Choroid plexus epithelial cell (primary cell): ENCODE results near the gene FAM131A.
A peak's percentile ranks its signal among the peaks of the same experiment; 100 is the strongest.

Experiments
- DNase-seq: peaks from one replicate; pipeline ENCODE4 v3.0.0-alpha.2; 2010; ENCODE audit warnings: low read depth
- H3K4me3 ChIP-seq: 2 replicates; pipeline ENCODE4 v1.5.1; 2011; ENCODE audit warnings: low read depth, mild to moderate bottlenecking, control low read depth, low read length, moderate library complexity
- CTCF ChIP-seq: conservative IDR thresholded peaks from 2 replicates; pipeline ENCODE4 v1.5.1; 2011; ENCODE audit warnings: low read depth, mild to moderate bottlenecking, control low read depth, inconsistent platforms, low read length, moderate library complexity

The FAM131A gene

GRCh38 chr3:184345317-184346144 lies 8.1 kb downstream of the FAM131A start:
- H3K4me3 ChIP-seq = no peak overlapping the region
- TF ChIP-seq CTCF = peak; percentile 65
- DNase-seq = peak; percentile 63

DNA sequence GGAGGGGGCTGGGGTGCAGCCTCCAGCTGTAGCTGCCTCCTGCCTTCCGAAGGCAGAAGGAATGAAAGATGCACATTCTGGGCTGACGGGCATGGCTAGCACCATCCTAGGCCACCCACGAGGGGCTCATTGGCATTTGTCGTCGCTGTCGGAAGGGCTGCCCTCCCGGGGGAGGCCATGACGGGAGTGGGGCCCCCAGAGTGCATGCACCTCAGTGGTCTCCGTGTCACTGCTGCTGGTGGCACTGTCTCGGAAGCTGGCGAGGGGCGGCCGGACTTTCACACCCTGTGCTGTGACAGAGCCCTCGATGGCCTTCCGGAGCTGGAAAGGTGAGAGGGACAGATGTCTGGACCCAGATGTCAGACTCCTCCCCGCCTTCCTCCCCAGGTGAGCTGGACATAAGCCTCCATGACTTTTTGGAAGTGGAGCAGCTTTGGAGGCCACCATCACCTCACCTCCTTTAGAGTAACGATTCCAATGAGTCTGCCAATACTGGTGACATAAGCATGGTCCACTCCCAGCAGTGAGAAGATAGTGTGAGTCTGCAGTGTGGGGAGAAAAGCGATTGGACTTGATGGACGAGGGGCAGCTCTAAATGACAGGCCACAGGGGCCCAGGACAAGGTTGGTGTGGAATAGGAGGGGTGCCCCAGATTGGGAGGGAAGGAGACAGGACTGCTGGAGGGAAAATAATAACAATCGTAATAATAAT lies 9.2 kb downstream of the FAM131A start:
- no peak for TF ChIP-seq CTCF
- H3K4me3 ChIP-seq = no peak overlapping the region
- no peak for DNase-seq

- no peak overlapping the region for H3K4me3 ChIP-seq
- no peak for TF ChIP-seq CTCF
- peak; percentile 66 for DNase-seq
These were observed 10.1 kb downstream of the FAM131A start for GRCh38 chr3:184347321-184348056.

DNA sequence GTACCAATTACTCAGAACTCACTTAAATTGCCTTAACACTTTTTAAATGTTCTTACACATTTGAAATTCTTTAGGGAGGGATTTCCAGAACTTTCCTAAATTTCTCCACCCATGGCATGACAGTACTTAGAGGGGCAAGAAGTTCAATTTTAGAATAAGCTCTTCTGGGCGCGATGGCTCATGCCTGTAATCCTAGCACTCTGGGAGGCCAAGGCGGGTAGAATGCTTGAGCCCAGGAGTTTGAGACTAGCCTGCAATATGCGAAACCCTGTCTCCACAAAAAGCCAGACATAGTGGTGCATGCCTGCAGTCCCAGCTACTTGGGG lies 10.6 kb downstream of the FAM131A start:
- DNase-seq = no peak
- no peak for TF ChIP-seq CTCF
- no peak overlapping the region for H3K4me3 ChIP-seq

- no peak for DNase-seq
- H3K4me3 ChIP-seq = no peak overlapping the region
- no peak for TF ChIP-seq CTCF
These were observed 12.4 kb downstream of the FAM131A start for GRCh38 chr3:184349563-184350470.

- TF ChIP-seq CTCF = no peak
- no peak overlapping the region for H3K4me3 ChIP-seq
- no peak for DNase-seq
These were observed 13.2 kb downstream of the FAM131A start for GRCh38 chr3:184350618-184351017.
